Dendritic cell treated with granulocyte-macrophage colony-stimulating factor and Interleukin-4, amounts not matched to agents 40 ng/mL and 50 ng/mL, for 4 days (primary cell): ENCODE data around the gene ARL5A.

Experiments used
- H3K27ac Mint-ChIP-seq: one replicate; pipeline ENCODE4 v1.8.0; 2022; ENCODE audit warnings: mild to moderate bottlenecking, mixed read lengths
- H3K27me3 Mint-ChIP-seq: one replicate; pipeline ENCODE4 v1.8.0; 2022; ENCODE audit warnings: mild to moderate bottlenecking, mixed read lengths
- H3K36me3 Mint-ChIP-seq: one replicate; pipeline ENCODE4 v1.8.0; 2022; ENCODE audit warnings: low read depth, mixed read lengths
- H3K4me1 Mint-ChIP-seq: one replicate; pipeline ENCODE4 v1.8.0; 2022; ENCODE audit warnings: low read depth, mixed read lengths
- H3K4me3 Mint-ChIP-seq: one replicate; pipeline ENCODE4 v1.8.0; 2022; ENCODE audit warnings: mild to moderate bottlenecking, moderate library complexity, mixed read lengths
- H3K9me3 Mint-ChIP-seq: one replicate; pipeline ENCODE4 v1.8.0; 2022; ENCODE audit warnings: mixed read lengths
- intact Hi-C: fragments of 100-400 bp; cut with micrococcal nuclease; formaldehyde crosslinking; loops from one replicate; pipeline ENCODE4 v1.15.0; 2022

The ARL5A gene

DNA sequence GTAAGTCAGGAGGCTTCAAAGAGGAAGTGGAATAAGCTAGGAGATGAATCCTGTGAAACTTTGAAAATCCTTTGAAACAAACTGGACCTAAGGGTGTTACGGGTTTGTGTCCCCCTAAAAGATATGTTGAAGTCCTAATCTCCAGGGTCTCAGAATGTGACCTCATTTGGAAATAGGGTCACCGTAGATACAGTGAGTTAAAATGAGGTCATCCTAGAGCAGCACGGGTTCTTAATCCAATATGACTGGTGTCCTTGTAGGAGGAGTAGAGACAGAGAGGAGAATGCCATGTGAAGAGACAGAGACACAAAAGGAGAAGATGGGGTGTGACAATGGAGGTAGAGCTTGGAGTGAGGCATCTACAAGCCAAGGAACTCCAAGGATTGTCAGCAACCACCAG is 67.0 kb downstream of the ARL5A start:
- intact Hi-C loops = no loop called here
- no peaks in the 10 kb centered on the region for H3K4me1 Mint-ChIP-seq
- H3K27me3 Mint-ChIP-seq = no peaks in the 10 kb centered on the region
- H3K9me3 Mint-ChIP-seq = no peaks in the 10 kb centered on the region
- no peaks in the 10 kb centered on the region for H3K36me3 Mint-ChIP-seq
- H3K4me3 Mint-ChIP-seq = no peak overlapping the region
- no peak overlapping the region for H3K27ac Mint-ChIP-seq

- Mint-ChIP-seq H3K4me3 (no peak overlapping the region), H3K27me3 (no peaks in the 10 kb centered on the region), H3K4me1 (no peaks in the 10 kb centered on the region), H3K36me3 (no peaks in the 10 kb centered on the region), H3K27ac (no peak overlapping the region), H3K9me3 (no peaks in the 10 kb centered on the region)
- intact Hi-C loops = no loop called here
Observed at GRCh38 chr2:151760139-151760650, 68.0 kb downstream of the ARL5A start.

- Mint-ChIP-seq H3K4me3 (no peak overlapping the region), H3K27ac (no peak overlapping the region), H3K9me3 (no peaks in the 10 kb centered on the region), H3K36me3 (no peaks in the 10 kb centered on the region), H3K27me3 (no peaks in the 10 kb centered on the region), H3K4me1 (no peaks in the 10 kb centered on the region)
- intact Hi-C loops = no loop called here
Observed at GRCh38 chr2:151758744-151759143, 69.5 kb downstream of the ARL5A start.

- Mint-ChIP-seq H3K27ac (no peak overlapping the region), H3K4me1 (no peaks in the 10 kb centered on the region), H3K36me3 (no peaks in the 10 kb centered on the region), H3K4me3 (no peak overlapping the region), H3K9me3 (no peaks in the 10 kb centered on the region), H3K27me3 (no peaks in the 10 kb centered on the region)
- intact Hi-C loops = no loop called here
Observed at GRCh38 chr2:151757861-151758260, 70.4 kb downstream of the ARL5A start.

GRCh38 chr2:151756820-151757219 is 71.4 kb downstream of the ARL5A start:
- Mint-ChIP-seq H3K27ac (no peak overlapping the region), H3K4me1 (no peaks in the 10 kb centered on the region), H3K9me3 (no peaks in the 10 kb centered on the region), H3K27me3 (no peaks in the 10 kb centered on the region), H3K4me3 (no peak overlapping the region), H3K36me3 (no peaks in the 10 kb centered on the region)
- intact Hi-C loops = no loop called here

DNA sequence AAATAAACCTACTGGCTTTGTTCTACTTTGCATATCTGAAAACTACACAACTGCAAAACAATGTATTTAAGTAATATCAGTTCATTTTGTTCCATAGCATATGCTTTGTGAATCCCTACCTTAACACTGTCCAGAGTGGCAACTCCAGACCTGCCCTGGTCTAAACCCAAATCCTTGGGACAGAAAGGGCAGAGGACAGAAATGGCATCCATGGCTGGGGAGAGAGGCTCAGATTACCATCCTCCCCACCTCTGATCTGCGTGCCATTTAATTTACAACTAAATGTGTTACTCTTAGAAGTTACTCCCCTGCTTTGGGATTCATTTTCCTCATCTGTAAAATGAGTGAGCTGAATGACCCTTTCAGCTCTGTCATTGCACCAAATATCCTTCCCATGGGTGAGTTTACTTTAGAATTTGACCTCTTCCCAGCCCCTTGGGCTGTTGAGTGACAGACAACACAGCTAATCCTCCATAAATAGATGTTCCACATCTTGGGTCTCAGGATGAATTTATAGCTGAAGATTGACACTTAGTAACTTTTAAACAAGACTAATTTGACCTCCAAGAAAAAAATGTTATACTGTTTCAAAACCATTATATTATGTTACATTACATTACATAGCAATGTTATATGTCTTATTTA is 73.8 kb downstream of the ARL5A start:
- Mint-ChIP-seq H3K27ac (no peak overlapping the region), H3K27me3 (no peaks in the 10 kb centered on the region), H3K4me3 (no peak overlapping the region), H3K36me3 (no peaks in the 10 kb centered on the region), H3K9me3 (no peaks in the 10 kb centered on the region), H3K4me1 (no peaks in the 10 kb centered on the region)
- intact Hi-C loops = no loop called here

- no peak overlapping the region for H3K27ac Mint-ChIP-seq
- no peaks in the 10 kb centered on the region for H3K4me1 Mint-ChIP-seq
- no peaks in the 10 kb centered on the region for H3K27me3 Mint-ChIP-seq
- intact Hi-C loops = no loop called here
- no peaks in the 10 kb centered on the region for H3K9me3 Mint-ChIP-seq
- no peaks in the 10 kb centered on the region for H3K36me3 Mint-ChIP-seq
- no peak overlapping the region for H3K4me3 Mint-ChIP-seq
Observed at GRCh38 chr2:151753540-151753939, 74.7 kb downstream of the ARL5A start.
